Measurements from ENCODE around the gene ZSCAN10. TPM values are rescaled to one million over a fixed set of nuclear protein-coding genes. Genes with fewer than 3 reads are reported as not detected.
"Not testable (repeated sequence)": the region's sequence is repeated elsewhere in the genome, so short reads cannot be mapped to it uniquely, and the experiment has no call there.

ZSCAN10 gene
- total RNA-seq, 1 experiment from 2014 or later = not detected

DNA sequence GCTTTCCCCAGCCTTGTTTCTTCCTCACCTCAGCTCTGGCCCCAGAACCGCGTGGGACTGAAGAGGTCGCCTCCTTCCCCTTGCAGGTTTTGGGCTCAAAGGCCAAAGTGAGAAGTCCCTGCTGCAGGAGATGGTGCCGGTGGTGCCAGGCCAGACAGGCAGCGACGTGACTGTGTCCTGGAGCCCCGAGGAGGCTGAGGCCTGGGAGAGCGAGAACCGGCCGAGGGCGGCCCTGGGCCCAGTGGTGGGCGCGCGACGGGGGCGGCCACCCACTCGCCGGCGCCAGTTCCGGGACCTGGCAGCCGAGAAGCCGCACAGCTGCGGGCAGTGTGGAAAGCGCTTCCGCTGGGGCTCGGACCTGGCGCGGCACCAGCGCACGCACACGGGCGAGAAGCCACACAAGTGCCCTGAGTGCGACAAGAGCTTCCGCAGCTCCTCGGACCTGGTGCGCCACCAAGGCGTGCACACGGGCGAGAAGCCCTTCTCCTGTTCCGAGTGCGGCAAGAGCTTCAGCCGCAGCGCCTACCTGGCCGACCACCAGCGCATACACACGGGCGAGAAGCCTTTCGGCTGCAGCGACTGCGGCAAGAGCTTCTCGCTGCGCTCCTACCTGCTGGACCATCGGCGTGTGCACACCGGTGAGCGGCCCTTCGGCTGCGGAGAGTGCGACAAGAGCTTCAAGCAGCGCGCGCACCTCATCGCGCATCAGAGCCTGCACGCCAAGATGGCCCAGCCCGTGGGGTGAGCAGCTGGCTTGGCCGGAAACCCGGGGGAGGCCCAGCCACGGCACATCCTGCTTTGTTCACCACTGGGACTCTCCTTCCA is 41.7 kb upstream of the ZSCAN10 start:
- Histone ChIP-seq H3K4me3 (no peak overlapping the region), H3K27me3 (replicated peaks) (no peaks in the 10 kb centered on the region), H3K27ac (no peak overlapping the region), H3K9me3 (replicated peaks) (no peaks in the 10 kb centered on the region), H3K4me1 (replicated peaks) (no peaks in the 10 kb centered on the region; the same call in 1 of the 2 replicates), H3K36me3 (peaks cover 27% of the 10 kb centered on the region)
- DNase-seq (ENCODE audit: low read depth in 1 of 2, low spot score in 2 of 2) = peak in 1 of 2 experiments; percentile 40

- H3K27ac ChIP-seq; H3K9me3 ChIP-seq (replicated peaks); H3K4me1 ChIP-seq (replicated peaks); H3K4me3 ChIP-seq; H3K27me3 ChIP-seq (replicated peaks); DNase-seq (ENCODE audit: low read depth in 1 of 2, low spot score in 2 of 2): not testable (repeated sequence)
- H3K36me3 ChIP-seq = peaks cover 32% of the 10 kb centered on the region
Measured at GRCh38 chr16:3139561-3139960, 40.5 kb upstream of the ZSCAN10 start.

DNA sequence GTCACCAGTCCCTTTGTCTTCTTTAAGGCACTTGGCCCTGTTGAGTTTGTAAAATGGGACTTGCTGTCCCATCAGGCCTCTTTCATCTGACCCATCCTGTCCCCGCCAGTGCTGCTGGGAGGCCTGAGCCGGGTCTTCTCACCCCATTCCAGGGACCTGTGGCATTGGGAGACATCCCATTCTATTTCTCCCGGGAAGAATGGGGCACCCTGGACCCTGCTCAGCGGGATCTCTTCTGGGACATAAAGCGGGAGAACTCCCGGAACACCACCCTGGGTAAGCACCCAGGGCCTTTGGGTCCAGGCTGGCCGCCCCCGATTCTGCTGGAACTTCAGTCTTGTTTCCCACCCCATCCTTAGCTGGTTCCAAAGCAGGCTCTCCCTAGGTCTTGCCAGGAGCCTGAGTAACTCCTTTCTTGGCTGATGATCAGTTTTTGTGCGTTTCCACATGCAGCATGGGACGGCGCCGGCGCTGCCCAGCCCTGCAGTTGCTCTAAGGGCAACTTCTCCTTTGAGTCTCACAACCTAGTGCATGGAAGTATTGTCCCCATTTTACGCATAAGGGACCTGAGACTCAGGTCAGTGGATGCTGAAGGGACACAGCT is 39.8 kb upstream of the ZSCAN10 start:
- no peak overlapping the region for H3K27ac ChIP-seq
- no peak overlapping the region for H3K4me3 ChIP-seq
- peaks cover under 1% of the 10 kb centered on the region; the same call in 1 of the 2 replicates for H3K4me1 ChIP-seq (replicated peaks)
- peak in 1 of 2 experiments; percentile 40 for DNase-seq (ENCODE audit: low read depth in 1 of 2, low spot score in 2 of 2)
- peaks cover 35% of the 10 kb centered on the region for H3K36me3 ChIP-seq
- H3K27me3 ChIP-seq (replicated peaks) = no peaks in the 10 kb centered on the region
- no peaks in the 10 kb centered on the region for H3K9me3 ChIP-seq (replicated peaks)

DNA sequence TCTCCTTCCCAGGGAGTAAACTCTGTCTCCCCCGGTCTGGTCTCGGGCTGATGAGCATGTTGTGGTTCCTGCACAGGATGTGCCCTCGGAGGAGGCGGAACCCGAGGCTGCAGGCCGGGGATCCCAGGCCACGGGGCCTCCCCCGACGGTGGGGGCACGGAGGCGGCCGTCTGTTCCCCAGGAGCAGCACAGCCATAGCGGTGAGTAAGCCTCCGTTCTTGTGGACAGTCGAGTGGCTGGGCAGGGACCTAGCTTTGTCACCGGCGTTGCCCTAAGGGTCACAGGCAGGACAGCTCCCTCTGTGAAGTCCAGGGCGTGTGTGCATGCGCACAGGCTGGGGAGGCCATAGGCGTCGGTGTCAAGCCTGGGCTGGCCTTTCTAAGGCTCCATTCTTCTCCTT is 39.2 kb upstream of the ZSCAN10 start:
- Histone ChIP-seq H3K4me1 (replicated peaks) (peaks cover 3% of the 10 kb centered on the region), H3K36me3 (peaks cover 35% of the 10 kb centered on the region), H3K27me3 (replicated peaks) (no peaks in the 10 kb centered on the region), H3K27ac (no peak overlapping the region), H3K9me3 (replicated peaks) (no peaks in the 10 kb centered on the region), H3K4me3 (no peak overlapping the region)
- peak in 1 of 2 experiments; percentile 41 for DNase-seq (ENCODE audit: low read depth in 1 of 2, low spot score in 2 of 2)

- Histone ChIP-seq H3K4me3 (no peak overlapping the region), H3K36me3 (peaks cover 38% of the 10 kb centered on the region), H3K27ac (no peak overlapping the region), H3K9me3 (replicated peaks) (no peaks in the 10 kb centered on the region), H3K27me3 (replicated peaks) (no peaks in the 10 kb centered on the region), H3K4me1 (replicated peaks) (peaks cover 3% of the 10 kb centered on the region)
- peak in 1 of 2 experiments; percentile 37 for DNase-seq (ENCODE audit: low read depth in 1 of 2, low spot score in 2 of 2)
Measured at GRCh38 chr16:3137267-3137666, 38.2 kb upstream of the ZSCAN10 start.

- Histone ChIP-seq H3K36me3 (peaks cover 37% of the 10 kb centered on the region), H3K9me3 (replicated peaks) (no peaks in the 10 kb centered on the region), H3K4me1 (replicated peaks) (peaks cover 3% of the 10 kb centered on the region)
Measured at GRCh38 chr16:3135126-3135715, 36.1 kb upstream of the ZSCAN10 start.

DNA sequence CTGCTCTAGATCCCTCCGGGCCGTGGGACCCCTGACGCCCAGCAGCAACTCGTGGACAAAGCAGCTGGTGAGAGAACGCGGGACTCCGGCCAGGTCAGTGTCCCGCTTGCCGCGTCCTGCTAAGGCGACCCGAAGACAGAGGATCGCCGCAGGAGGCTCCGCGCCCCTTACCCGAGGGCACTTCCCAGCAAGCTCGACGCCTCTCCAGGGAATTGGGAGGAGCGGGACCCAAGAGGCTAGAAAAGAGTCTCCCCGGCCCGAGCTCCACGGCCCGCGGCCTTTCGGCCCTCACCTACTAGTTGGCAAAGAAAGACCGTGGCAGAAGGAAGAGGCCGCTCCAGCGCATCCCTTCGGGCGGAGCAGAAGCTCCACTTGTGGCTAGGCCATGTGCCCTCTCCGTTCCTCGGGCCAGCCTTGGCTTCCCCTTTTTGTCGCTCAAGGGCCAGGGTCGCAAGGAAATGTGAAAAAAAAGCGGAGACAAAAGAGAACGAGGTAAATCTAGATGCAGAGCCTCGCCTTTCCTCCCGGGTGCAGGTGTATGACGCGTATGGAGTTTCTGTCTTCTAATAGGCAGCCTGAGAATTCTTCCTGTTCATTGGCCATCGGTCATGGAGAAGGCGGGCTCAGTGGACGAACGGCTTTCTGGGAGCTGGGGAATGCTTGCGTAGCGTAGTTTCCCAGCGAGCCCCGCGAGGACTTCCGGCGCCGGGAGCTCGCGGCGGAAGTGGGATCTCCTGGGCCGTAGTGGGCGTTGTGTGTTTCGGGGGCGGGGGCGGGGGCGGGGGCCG is 35.4 kb upstream of the ZSCAN10 start, which contains the start of gene ZNF213:
Gene ZNF213, plus strand, starts transcription at position 692 of the 788 bp plus-strand sequence. CDS start 2,252 bp downstream, outside the sequence.
- DNase-seq (ENCODE audit: low read depth in 1 of 2, low spot score in 2 of 2) = peak; percentile 93 to 96
- Histone ChIP-seq H3K4me3 (peak within 1 kb of the TSS; percentile 70), H3K4me1 (replicated peaks) (peaks cover 6% of the 10 kb centered on the region), H3K27ac (peak within 1 kb of the TSS; percentile 24), H3K9me3 (replicated peaks) (no peaks in the 10 kb centered on the region), H3K36me3 (peaks cover 35% of the 10 kb centered on the region), H3K27me3 (replicated peaks) (no peaks in the 10 kb centered on the region)

More at GRCh38 chr16:3135126-3135715, 36.1 kb upstream of the ZSCAN10 start:
- H3K27ac ChIP-seq = peak overlapping the region; percentile 24; the same call in 1 of the 2 replicates
- no peaks in the 10 kb centered on the region for H3K27me3 ChIP-seq (replicated peaks)
- DNase-seq (ENCODE audit: low read depth in 1 of 2, low spot score in 2 of 2) = peak in 1 of 2 experiments; percentile 74
- peak overlapping the region; percentile 70 for H3K4me3 ChIP-seq

- Histone ChIP-seq H3K4me3 (peak overlapping the region; percentile 70), H3K27ac (peak overlapping the region; percentile 10)
- no peak for DNase-seq (ENCODE audit: low read depth in 1 of 2, low spot score in 2 of 2)
Measured at GRCh38 chr16:3133844-3134243, 34.8 kb upstream of the ZSCAN10 start.

GRCh38 chr16:3131755-3132377 is 32.8 kb upstream of the ZSCAN10 start:
- peaks cover 55% of the 10 kb centered on the region for H3K36me3 ChIP-seq
- H3K27ac ChIP-seq = no peak overlapping the region
- H3K9me3 ChIP-seq (replicated peaks) = no peaks in the 10 kb centered on the region
- DNase-seq (ENCODE audit: low read depth in 1 of 2, low spot score in 2 of 2) = peak; percentile 34 to 66
- H3K4me3 ChIP-seq = no peak overlapping the region
- no peaks in the 10 kb centered on the region for H3K27me3 ChIP-seq (replicated peaks)
- H3K4me1 ChIP-seq (replicated peaks) = peaks cover 13% of the 10 kb centered on the region

More at GRCh38 chr16:3133844-3134243, 34.8 kb upstream of the ZSCAN10 start:
- Histone ChIP-seq H3K27me3 (replicated peaks) (no peaks in the 10 kb centered on the region), H3K36me3 (peaks cover 41% of the 10 kb centered on the region), H3K9me3 (replicated peaks) (no peaks in the 10 kb centered on the region), H3K4me1 (replicated peaks) (peaks cover 13% of the 10 kb centered on the region)

DNA sequence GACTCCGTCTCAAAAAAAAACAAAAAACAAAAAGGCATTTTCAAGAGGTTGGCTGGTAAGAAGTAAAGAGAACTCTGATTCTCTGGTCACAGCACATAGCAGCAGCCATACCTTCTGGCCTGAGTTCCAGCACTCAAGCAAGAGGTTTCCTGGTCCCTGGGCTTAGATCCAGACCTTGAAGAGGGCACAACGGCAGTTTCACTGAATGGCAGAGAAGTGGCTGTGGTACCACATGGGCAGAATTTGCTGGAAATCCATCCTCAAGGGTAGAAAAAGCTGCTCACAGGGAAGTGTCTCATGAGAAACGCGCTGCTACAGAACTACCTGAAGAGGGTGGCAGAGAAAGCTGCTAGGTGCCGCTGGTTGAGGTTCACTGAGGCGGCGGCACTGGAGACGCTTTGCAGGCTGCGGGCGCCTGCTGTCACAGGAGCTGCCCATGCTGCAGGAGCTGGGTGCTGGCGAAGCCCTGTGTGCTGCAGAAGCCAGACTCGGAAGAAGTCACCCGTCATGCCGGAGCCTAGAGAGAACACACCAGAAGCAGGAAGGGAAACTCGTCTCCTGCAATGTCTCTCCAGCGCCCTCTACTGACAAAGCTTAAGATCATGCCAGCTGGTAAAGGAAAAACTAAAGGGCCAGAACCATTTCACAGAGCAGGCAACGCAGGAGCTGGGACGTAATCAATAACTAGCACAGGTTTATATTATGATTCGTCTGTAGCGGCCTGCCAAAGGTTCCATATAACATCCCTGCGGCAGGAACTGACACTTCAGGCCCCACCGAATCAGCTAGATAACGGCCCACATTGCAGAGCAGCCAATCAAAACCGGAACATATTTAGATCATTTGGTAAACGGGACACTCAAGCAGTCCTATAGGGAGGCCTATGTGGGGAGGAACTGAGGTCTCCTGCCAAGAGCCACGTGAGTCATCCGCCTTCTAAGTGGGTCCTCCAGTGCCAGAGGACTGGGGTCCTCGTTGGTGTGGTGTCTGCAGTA is 30.3 kb upstream of the ZSCAN10 start:
- peak; percentile 74 to 82 for DNase-seq (ENCODE audit: low read depth in 1 of 2, low spot score in 2 of 2)
- Histone ChIP-seq H3K9me3 (replicated peaks) (no peaks in the 10 kb centered on the region), H3K4me1 (replicated peaks) (peaks cover 21% of the 10 kb centered on the region), H3K4me3 (peak overlapping the region; percentile 17), H3K27me3 (replicated peaks) (no peaks in the 10 kb centered on the region), H3K36me3 (peaks cover 49% of the 10 kb centered on the region), H3K27ac (no peak overlapping the region)

DNA sequence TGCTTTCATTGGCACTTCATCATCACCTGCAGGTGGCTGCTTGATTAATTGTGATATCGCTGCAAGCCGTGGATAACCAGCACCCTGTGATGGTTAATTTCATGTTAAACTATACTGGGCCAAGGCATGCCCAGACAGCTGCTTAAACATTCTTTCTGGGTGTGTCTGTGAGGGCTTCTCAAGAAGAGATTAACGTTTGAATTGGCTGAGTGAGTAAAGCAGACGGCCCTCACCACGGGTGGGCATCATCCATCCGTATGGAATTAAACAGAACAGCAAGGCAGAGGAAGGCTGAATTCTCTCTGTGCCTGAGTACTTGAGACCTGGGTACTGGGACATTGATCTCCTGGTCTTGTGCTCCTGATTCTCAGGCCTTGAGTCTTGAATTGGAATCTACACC is 28.7 kb upstream of the ZSCAN10 start:
- Histone ChIP-seq H3K4me3 (no peak overlapping the region), H3K27me3 (replicated peaks) (no peaks in the 10 kb centered on the region), H3K36me3 (peaks cover 42% of the 10 kb centered on the region), H3K27ac (no peak overlapping the region), H3K4me1 (replicated peaks) (peaks cover 24% of the 10 kb centered on the region), H3K9me3 (replicated peaks) (no peaks in the 10 kb centered on the region)
- DNase-seq (ENCODE audit: low read depth in 1 of 2, low spot score in 2 of 2) = no peak
